Measurements from ENCODE around the gene SMAP2.

- no peak for TF ChIP-seq POLR2A (IDR thresholded peaks at IDR 0.05)
- no peak for TF ChIP-seq CTCF (IDR thresholded peaks at IDR 0.05)
These were observed 40.8 kb downstream of the SMAP2 start for GRCh38 chr1:40414331-40414730.
